H9 (cell line): ENCODE data around the gene SPACA5B. TPM values are rescaled to one million over a fixed set of nuclear protein-coding genes. Genes with fewer than 3 reads are reported as not detected.

Experiments
- DNase-seq: peaks from one replicate; pipeline ENCODE4 v3.0.0-alpha.2; 2017
- H2AFZ ChIP-seq: one replicate; pipeline ENCODE4 v1.6.1; 2013; ENCODE audit warnings: mild to moderate bottlenecking, low read length, control low read depth, moderate library complexity
- H2AK5ac ChIP-seq: 2 replicates; pipeline ENCODE4 v1.6.1; 2013; ENCODE audit warnings: low read length, control low read depth, mixed read lengths; ENCODE audit not compliant: insufficient read length
- H2BK120ac ChIP-seq: one replicate; pipeline ENCODE4 v1.6.1; 2013; ENCODE audit warnings: low read depth, mild to moderate bottlenecking, low read length, control low read depth, inconsistent platforms; ENCODE audit not compliant: poor library complexity, severe bottlenecking
- H2BK12ac ChIP-seq: 2 replicates; pipeline ENCODE4 v1.6.1; 2013; ENCODE audit warnings: low read length, control low read depth, mixed read lengths, low read depth; ENCODE audit not compliant: insufficient read length
- H2BK15ac ChIP-seq: 2 replicates; pipeline ENCODE4 v1.6.1; 2013; ENCODE audit warnings: low read depth, low read length, control low read depth
- H2BK20ac ChIP-seq: one replicate; pipeline ENCODE4 v1.6.1; 2013; ENCODE audit warnings: low read depth, mild to moderate bottlenecking, low read length, control low read depth, inconsistent platforms; ENCODE audit not compliant: poor library complexity, severe bottlenecking
- H2BK5ac ChIP-seq: 2 replicates; pipeline ENCODE4 v1.6.1; 2013; ENCODE audit warnings: low read length, control low read depth, mixed read lengths; ENCODE audit not compliant: insufficient read length
- H3K14ac ChIP-seq: 2 replicates; pipeline ENCODE4 v1.6.1; 2013; ENCODE audit warnings: low read length, control low read depth; ENCODE audit not compliant: insufficient read depth
- H3K18ac ChIP-seq: 2 replicates; pipeline ENCODE4 v1.6.1; 2013; ENCODE audit warnings: low read depth, mild to moderate bottlenecking, mixed read lengths, low read length, control low read depth; ENCODE audit not compliant: insufficient read length
- H3K23ac ChIP-seq: 2 replicates; pipeline ENCODE4 v1.6.1; 2013; ENCODE audit warnings: low read length, control low read depth, mixed read lengths, low read depth; ENCODE audit not compliant: insufficient read length
- H3K23me2 ChIP-seq: 2 replicates; pipeline ENCODE4 v1.6.1; 2013; ENCODE audit warnings: low read depth, mild to moderate bottlenecking, mixed read lengths, low read length, control low read depth; ENCODE audit not compliant: insufficient read length, poor library complexity, severe bottlenecking
- H3K27ac ChIP-seq: 2 replicates; pipeline ENCODE4 v1.5.1; 2013; ENCODE audit warnings: low read length, control low read depth, mixed read lengths, low read depth; ENCODE audit not compliant: insufficient read length
- H3K27me3 ChIP-seq: 2 replicates; pipeline ENCODE4 v1.6.1; 2013; ENCODE audit warnings: low read length, control low read depth, inconsistent platforms; ENCODE audit not compliant: insufficient read depth
- H3K4ac ChIP-seq: 2 replicates; pipeline ENCODE4 v1.6.1; 2013; ENCODE audit warnings: low read depth, mild to moderate bottlenecking, control low read depth, inconsistent platforms, low read length, moderate library complexity
- H3K4me1 ChIP-seq: 2 replicates; pipeline ENCODE4 v1.6.1; 2013; ENCODE audit warnings: low read length, control low read depth, inconsistent platforms; ENCODE audit not compliant: insufficient read depth
- H3K4me2 ChIP-seq: 2 replicates; pipeline ENCODE4 v1.6.1; 2013; ENCODE audit warnings: low read length, control low read depth, mixed read lengths; ENCODE audit not compliant: insufficient read length, insufficient read depth
- H3K56ac ChIP-seq: 2 replicates; pipeline ENCODE4 v1.6.1; 2013; ENCODE audit warnings: low read depth, mild to moderate bottlenecking, mixed read lengths, low read length, control low read depth; ENCODE audit not compliant: insufficient read length
- H3K79me1 ChIP-seq: 2 replicates; pipeline ENCODE4 v1.6.1; 2013; ENCODE audit warnings: low read depth, mild to moderate bottlenecking, moderate library complexity, low read length, control low read depth, inconsistent platforms; ENCODE audit not compliant: insufficient read depth, poor library complexity, severe bottlenecking
- H3K79me2 ChIP-seq: 2 replicates; pipeline ENCODE4 v1.6.1; 2013; ENCODE audit warnings: low read length, control low read depth, inconsistent platforms; ENCODE audit not compliant: insufficient read depth
- H3K9ac ChIP-seq: 2 replicates; pipeline ENCODE4 v1.6.1; 2013; ENCODE audit warnings: low read length, control low read depth, mixed read lengths; ENCODE audit not compliant: insufficient read length; ENCODE audit errors: extremely low read depth
- H3K9me3 ChIP-seq: one replicate; pipeline ENCODE4 v1.6.1; 2013; ENCODE audit warnings: low read depth, low read length, inconsistent platforms; ENCODE audit not compliant: control insufficient read depth
- H3T11ph ChIP-seq: one replicate; pipeline ENCODE4 v1.6.1; 2013; ENCODE audit warnings: mild to moderate bottlenecking, low read length, control low read depth, inconsistent platforms
- H4K20me1 ChIP-seq: one replicate; pipeline ENCODE4 v1.6.1; 2013; ENCODE audit not compliant: control insufficient read depth, insufficient read length, insufficient read depth
- H4K5ac ChIP-seq: 2 replicates; pipeline ENCODE4 v1.6.1; 2013; ENCODE audit warnings: low read depth, mild to moderate bottlenecking, mixed read lengths, low read length, control low read depth; ENCODE audit not compliant: insufficient read length
- H4K8ac ChIP-seq: replicated peaks from 2 replicates; pipeline ENCODE4 v1.6.1; 2013; ENCODE audit warnings: low read length, control low read depth, mixed read lengths, low read depth; ENCODE audit not compliant: insufficient read length
- H4K91ac ChIP-seq: 2 replicates; pipeline ENCODE4 v1.6.1; 2013; ENCODE audit warnings: low read depth, mild to moderate bottlenecking, moderate library complexity, mixed read lengths, low read length, control low read depth; ENCODE audit not compliant: insufficient read length
- H3K27ac Mint-ChIP-seq, 3 experiments: 2 replicates in 2 of 3; 3 replicates in 1 of 3; pipeline ENCODE4 v1.8.0; 2020 to 2021; ENCODE audit warnings: mixed read lengths in 3 of 3, mild to moderate bottlenecking in 1 of 3, moderate library complexity in 1 of 3
- H3K27me3 Mint-ChIP-seq: 2 replicates; pipeline ENCODE4 v1.8.0; 2021; ENCODE audit warnings: low read depth, mild to moderate bottlenecking, moderate library complexity, mixed read lengths
- H3K36me3 Mint-ChIP-seq, 3 experiments: 2 replicates in 2 of 3; 3 replicates in 1 of 3; pipeline ENCODE4 v1.8.0; 2020 to 2021; ENCODE audit warnings: low read depth in 3 of 3, mixed read lengths in 3 of 3; ENCODE audit not compliant: insufficient read depth in 1 of 3
- H3K4me1 Mint-ChIP-seq, 2 experiments: 2 replicates each; pipeline ENCODE4 v1.8.0; 2020; ENCODE audit warnings: mixed read lengths in 2 of 2
- H3K4me3 Mint-ChIP-seq, 2 experiments: 2 replicates in 1 of 2; 3 replicates in 1 of 2; pipeline ENCODE4 v1.8.0; 2020 to 2021; ENCODE audit warnings: mild to moderate bottlenecking in 2 of 2, mixed read lengths in 2 of 2, moderate library complexity in 1 of 2
- H3K9me3 Mint-ChIP-seq, 2 experiments: 2 replicates in 1 of 2; 3 replicates in 1 of 2; pipeline ENCODE4 v1.8.0; 2020; ENCODE audit warnings: mild to moderate bottlenecking in 2 of 2, mixed read lengths in 2 of 2, moderate library complexity in 1 of 2
- WGBS: extraction: QIAGEN DNeasy Blood & Tissue Kit; methylation state at CpG from one replicate; pipeline ENCODE4 v1.1.7; 2013; ENCODE audit warnings: missing lambda C conversion rate, low lambda C conversion rate, mixed read lengths; ENCODE audit not compliant: insufficient read length; ENCODE audit errors: extremely low coverage; 5-methylcytosine and 5-hydroxymethylcytosine counted together
- total RNA-seq: library from RNA; stranded (reverse); gene quantifications from 2 replicates; pipeline ENCODE4 v1.2.1, GENCODE V29; 2021
- TF ChIP-seq, protein P1 (sequence below): fragments of 200-600 bp; sonication (generic); conservative IDR thresholded peaks from 3 replicates; pipeline ENCODE4 v1.8.0; 2021; ENCODE audit warnings: antibody characterized with exemption, mild to moderate bottlenecking

Gene SPACA5B
- total RNA-seq, 1 experiment from 2014 or later: not detected

DNA sequence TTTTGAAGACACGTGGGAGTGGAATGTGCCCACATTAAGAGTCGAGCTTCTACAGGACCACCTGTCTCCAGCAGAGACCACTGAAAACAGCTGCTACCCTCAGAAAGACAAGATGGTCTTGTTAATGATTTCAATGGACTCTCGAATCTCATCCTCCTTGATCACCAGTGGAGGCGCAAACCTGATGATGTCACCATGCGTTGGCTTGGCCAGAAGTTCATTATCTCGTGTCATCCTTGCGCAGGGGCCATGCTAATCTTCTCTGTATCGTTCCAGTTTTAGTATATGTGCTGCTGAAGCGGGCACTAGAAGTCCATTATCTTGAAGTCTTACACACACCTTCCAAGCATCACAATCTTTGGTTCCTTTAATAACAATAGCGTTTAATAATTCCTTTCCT is 23.3 kb downstream of the SPACA5B start:
- H4K91ac ChIP-seq: no peak overlapping the region
- Mint-ChIP-seq H3K36me3 (peaks cover 0 to 7% (median 6%) of the 10 kb centered on the region in 3 experiments; a peak in 4 of 7 replicates), H3K4me1 (no peaks in the 10 kb centered on the region), H3K9me3 (peaks cover 62 to 75% of the 10 kb centered on the region in 2 experiments), H3K27ac (no peak overlapping the region), H3K27me3 (peaks cover 10% of the 10 kb centered on the region), H3K4me3 (no peak overlapping the region)
- no peak overlapping the region for H2AK5ac ChIP-seq
- H3K27ac ChIP-seq: no peak overlapping the region
- no peaks in the 10 kb centered on the region for H3K27me3 ChIP-seq
- TF ChIP-seq, protein P1, sequence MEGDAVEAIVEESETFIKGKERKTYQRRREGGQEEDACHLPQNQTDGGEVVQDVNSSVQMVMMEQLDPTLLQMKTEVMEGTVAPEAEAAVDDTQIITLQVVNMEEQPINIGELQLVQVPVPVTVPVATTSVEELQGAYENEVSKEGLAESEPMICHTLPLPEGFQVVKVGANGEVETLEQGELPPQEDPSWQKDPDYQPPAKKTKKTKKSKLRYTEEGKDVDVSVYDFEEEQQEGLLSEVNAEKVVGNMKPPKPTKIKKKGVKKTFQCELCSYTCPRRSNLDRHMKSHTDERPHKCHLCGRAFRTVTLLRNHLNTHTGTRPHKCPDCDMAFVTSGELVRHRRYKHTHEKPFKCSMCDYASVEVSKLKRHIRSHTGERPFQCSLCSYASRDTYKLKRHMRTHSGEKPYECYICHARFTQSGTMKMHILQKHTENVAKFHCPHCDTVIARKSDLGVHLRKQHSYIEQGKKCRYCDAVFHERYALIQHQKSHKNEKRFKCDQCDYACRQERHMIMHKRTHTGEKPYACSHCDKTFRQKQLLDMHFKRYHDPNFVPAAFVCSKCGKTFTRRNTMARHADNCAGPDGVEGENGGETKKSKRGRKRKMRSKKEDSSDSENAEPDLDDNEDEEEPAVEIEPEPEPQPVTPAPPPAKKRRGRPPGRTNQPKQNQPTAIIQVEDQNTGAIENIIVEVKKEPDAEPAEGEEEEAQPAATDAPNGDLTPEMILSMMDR: no peak
- H3K4me2 ChIP-seq: no peak overlapping the region
- H3K79me2 ChIP-seq: no peaks in the 10 kb centered on the region
- no peak overlapping the region for H3K23ac ChIP-seq
- no peak overlapping the region for H2BK120ac ChIP-seq
- no peak overlapping the region for H2AFZ ChIP-seq
- no peak overlapping the region for H4K5ac ChIP-seq
- H3K23me2 ChIP-seq: no peaks in the 10 kb centered on the region
- H3K56ac ChIP-seq: no peak overlapping the region
- H3T11ph ChIP-seq: no peak overlapping the region
- H3K14ac ChIP-seq: no peak overlapping the region
- no peak for DNase-seq
- H3K9ac ChIP-seq: no peak overlapping the region
- no peak overlapping the region for H2BK5ac ChIP-seq
- H4K20me1 ChIP-seq: no peaks in the 10 kb centered on the region
- WGBS: no CpG with 5 or more reads among the region's 10 CpGs
- no peak overlapping the region for H4K8ac ChIP-seq
- H3K4me1 ChIP-seq: no peaks in the 10 kb centered on the region
- no peak overlapping the region for H2BK12ac ChIP-seq
- H2BK15ac ChIP-seq: no peak overlapping the region
- peaks cover 2% of the 10 kb centered on the region for H3K9me3 ChIP-seq
- no peak overlapping the region for H3K18ac ChIP-seq
- no peak overlapping the region for H2BK20ac ChIP-seq
- H3K79me1 ChIP-seq: no peaks in the 10 kb centered on the region
- H3K4ac ChIP-seq: no peak overlapping the region
